Mucosa of rectum (tissue), 2 donors: Measurements from ENCODE around the gene COQ10B.
A peak's percentile ranks its signal among the peaks of the same experiment; 100 is the strongest.

Experiments used
- H3K27ac ChIP-seq, 2 donors: one replicate each; pipeline ENCODE4 v1.7.0; 2013; ENCODE audit warnings: inconsistent platforms in 2 of 2, low read depth in 2 of 2, low read length in 2 of 2
- H3K27me3 ChIP-seq, 2 donors: one replicate each; pipeline ENCODE4 v1.7.0; 2013; ENCODE audit warnings: low read length in 2 of 2; ENCODE audit not compliant: control insufficient read depth in 2 of 2, insufficient read depth in 2 of 2
- H3K36me3 ChIP-seq, 2 donors: one replicate each; pipeline ENCODE4 v1.7.0; 2013; ENCODE audit warnings: low read length in 2 of 2; ENCODE audit not compliant: control insufficient read depth in 2 of 2, insufficient read depth in 2 of 2
- H3K4me1 ChIP-seq, 2 donors: one replicate each; pipeline ENCODE4 v1.7.0; 2013; ENCODE audit warnings: low read length in 2 of 2, mild to moderate bottlenecking in 1 of 2; ENCODE audit not compliant: control insufficient read depth in 2 of 2, insufficient read depth in 2 of 2
- H3K4me3 ChIP-seq, 2 donors: one replicate each; pipeline ENCODE4 v1.7.0; 2013; ENCODE audit warnings: low read length in 2 of 2
- H3K9ac ChIP-seq, 2 donors: one replicate each; pipeline ENCODE4 v1.7.0; 2013; ENCODE audit warnings: low read length in 2 of 2, low read depth in 1 of 2, mild to moderate bottlenecking in 1 of 2
- H3K9me3 ChIP-seq, 2 donors: one replicate each; pipeline ENCODE4 v1.7.0; 2013; ENCODE audit warnings: low read length in 2 of 2; ENCODE audit not compliant: control insufficient read depth in 2 of 2
- donor health status: healthy.
- donor health status: Normal muscosa, but diverticular disease.

Gene COQ10B

DNA sequence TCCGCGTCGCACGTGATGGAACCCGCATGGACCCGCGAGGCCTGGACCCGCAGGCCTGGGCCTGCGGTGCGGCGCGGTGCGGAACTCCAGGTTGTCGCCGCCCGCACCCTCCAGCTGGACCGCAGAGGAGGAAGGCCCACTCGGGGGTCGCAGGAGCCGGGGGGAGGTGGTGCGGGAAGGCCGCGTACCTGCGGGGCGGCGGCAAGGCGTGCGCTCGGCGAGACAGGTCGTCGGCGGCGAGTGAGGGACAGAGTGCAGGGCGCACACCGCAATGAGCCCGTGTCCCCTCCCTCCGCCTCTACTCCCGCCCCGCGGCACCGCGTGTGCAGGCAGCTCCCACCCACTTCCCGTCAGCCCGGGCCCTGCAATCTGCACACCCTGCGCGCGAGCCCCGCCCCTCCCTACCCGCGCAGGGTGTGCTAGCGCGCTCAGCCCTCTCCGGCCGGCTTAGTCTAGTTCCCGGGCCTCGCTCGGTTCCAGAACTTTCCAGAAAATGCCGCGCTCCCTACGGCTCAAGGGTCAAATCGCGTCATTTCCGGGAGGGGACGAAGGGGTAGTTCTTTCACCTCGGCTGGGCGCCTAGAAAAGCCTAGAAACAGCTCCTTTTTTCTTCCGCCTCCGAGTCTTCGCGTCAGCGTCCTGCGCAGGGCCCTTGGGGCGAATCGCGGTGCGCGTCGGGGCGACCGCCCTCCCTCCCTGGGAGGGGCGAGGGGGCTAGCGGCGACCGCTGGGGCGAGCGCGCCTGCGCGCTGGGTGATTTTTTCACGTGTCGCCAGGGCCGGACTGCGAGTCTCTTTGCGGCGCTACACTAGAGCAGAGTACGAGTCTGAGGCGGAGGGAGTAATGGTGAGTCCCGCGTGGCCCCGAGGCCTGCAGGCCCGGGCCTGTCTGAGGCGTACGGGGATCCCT lies 46.5 kb downstream of the COQ10B start, which contains the start of the genes HSPD1 and HSPE1:
HSPD1 (minus strand) TSS at position 247 of the 909 bp plus-strand sequence. CDS start 992 bp downstream, outside the sequence.
HSPE1 (plus strand) TSS at position 786 of the 909 bp plus-strand sequence; CDS start at position 844, 58 bp downstream.
- Histone ChIP-seq H3K4me3 (peak within 1 kb of the TSS; percentile 82 to 96), H3K9ac (peak within 1 kb of the TSS; percentile 95 to 97), H3K36me3 (peaks cover 35 to 41% of the 10 kb centered on the region in 2 donors), H3K27ac (peak within 1 kb of the TSS; percentile 95 to 97), H3K9me3 (no peaks in the 10 kb centered on the region), H3K4me1 (peaks cover 17 to 20% of the 10 kb centered on the region in 2 donors), H3K27me3 (no peaks in the 10 kb centered on the region)

DNA sequence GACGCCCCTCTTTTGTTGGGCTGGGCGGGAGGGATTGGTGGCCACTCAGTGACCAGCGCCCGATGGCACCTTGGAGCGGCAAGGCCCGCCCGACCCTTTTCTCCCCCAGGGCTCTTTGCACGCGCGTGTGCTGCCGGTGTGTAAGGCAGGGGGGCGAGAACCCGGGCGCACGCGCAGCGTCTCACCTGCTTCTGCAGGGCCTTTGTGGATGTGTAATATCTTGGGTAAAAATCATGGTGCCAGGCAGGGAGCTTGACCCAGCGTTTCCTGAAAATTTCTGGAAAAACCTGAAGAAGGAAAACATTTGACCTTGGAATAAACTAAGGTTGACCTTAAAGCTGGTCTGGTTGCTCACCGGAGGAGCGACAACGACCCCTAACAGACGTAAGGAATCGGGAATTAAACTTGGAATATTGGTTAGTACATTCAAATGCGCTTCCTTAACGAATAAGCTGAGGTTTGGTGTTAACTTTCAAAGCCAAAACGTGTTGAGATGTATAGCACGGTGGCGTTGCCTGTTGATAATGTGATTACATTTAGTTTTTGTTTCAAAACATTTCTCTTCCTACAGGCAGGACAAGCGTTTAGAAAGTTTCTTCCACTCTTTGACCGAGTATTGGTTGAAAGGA lies 47.3 kb downstream of the COQ10B start:
- Histone ChIP-seq H3K9me3 (no peaks in the 10 kb centered on the region), H3K4me3 (peak overlapping the region; percentile 82 to 96), H3K4me1 (peaks cover 17 to 20% of the 10 kb centered on the region in 2 donors), H3K27me3 (no peaks in the 10 kb centered on the region), H3K9ac (peak overlapping the region; percentile 95 to 97), H3K36me3 (peaks cover 28 to 34% of the 10 kb centered on the region in 2 donors), H3K27ac (peak overlapping the region; percentile 95 to 97)

DNA sequence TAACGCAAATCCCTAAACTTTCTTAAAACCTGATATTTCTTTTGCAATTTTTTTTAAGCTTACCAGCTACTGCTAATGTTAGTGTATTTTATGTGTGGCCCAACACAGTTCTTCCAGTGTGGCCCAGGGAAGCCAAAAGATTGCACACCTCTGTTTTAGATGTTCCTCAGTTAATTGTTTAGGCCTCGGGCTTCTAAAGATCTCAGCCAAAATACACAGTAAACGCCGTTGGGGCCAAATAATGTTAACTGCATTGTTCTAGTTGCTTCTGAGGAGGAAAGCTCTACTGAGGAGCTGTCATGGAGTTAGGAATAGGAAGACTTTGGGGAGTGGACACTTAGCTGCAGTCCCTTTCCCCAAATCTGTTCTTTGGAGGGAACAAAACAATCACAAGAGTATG lies 48.8 kb downstream of the COQ10B start:
- Histone ChIP-seq H3K9ac (peak overlapping the region in 1 of 2 donors; percentile 95), H3K4me3 (peak overlapping the region; percentile 82 to 96), H3K27me3 (no peaks in the 10 kb centered on the region), H3K36me3 (peaks cover 14 to 19% of the 10 kb centered on the region in 2 donors), H3K27ac (peak overlapping the region in 1 of 2 donors; percentile 11), H3K4me1 (peaks cover 17 to 20% of the 10 kb centered on the region in 2 donors), H3K9me3 (no peaks in the 10 kb centered on the region)

GRCh38 chr2:197502685-197503084 lies 49.3 kb downstream of the COQ10B start:
- H3K27ac ChIP-seq = no peak overlapping the region
- peaks cover 15 to 17% of the 10 kb centered on the region in 2 donors for H3K4me1 ChIP-seq
- H3K9me3 ChIP-seq = no peaks in the 10 kb centered on the region
- peaks cover 12 to 17% of the 10 kb centered on the region in 2 donors for H3K36me3 ChIP-seq
- H3K4me3 ChIP-seq = no peak overlapping the region
- peak overlapping the region in 1 of 2 donors; percentile 95 for H3K9ac ChIP-seq
- H3K27me3 ChIP-seq = no peaks in the 10 kb centered on the region

DNA sequence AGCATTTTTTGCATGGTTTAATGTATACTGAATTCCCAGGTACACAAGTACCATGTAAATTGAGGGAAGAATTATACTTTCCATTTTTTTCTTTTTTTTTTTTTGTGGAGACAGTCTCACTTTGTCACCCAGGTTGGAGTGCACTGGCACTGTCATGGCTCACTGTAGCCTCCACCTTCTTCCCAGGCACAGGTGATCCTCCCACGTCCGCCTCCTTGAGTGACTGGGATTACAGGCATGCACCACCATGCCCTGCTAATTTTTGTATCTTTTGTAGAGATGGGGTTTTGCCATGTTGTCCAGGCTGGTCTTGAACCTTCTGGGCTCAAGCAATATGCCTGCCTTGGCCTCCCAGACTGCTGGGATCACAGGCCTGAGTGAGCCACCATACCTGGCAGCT lies 50.6 kb downstream of the COQ10B start:
- Histone ChIP-seq H3K36me3 (peaks cover 11 to 17% of the 10 kb centered on the region in 2 donors), H3K4me3 (no peak overlapping the region), H3K4me1 (peaks cover 6 to 8% of the 10 kb centered on the region in 2 donors), H3K9ac (no peak overlapping the region), H3K27ac (no peak overlapping the region), H3K9me3 (no peaks in the 10 kb centered on the region), H3K27me3 (no peaks in the 10 kb centered on the region)

- no peak overlapping the region for H3K9ac ChIP-seq
- no peak overlapping the region for H3K4me3 ChIP-seq
- peaks cover 6 to 8% of the 10 kb centered on the region in 2 donors for H3K4me1 ChIP-seq
- peaks cover 11 to 17% of the 10 kb centered on the region in 2 donors for H3K36me3 ChIP-seq
- no peaks in the 10 kb centered on the region for H3K9me3 ChIP-seq
- no peaks in the 10 kb centered on the region for H3K27me3 ChIP-seq
- no peak overlapping the region for H3K27ac ChIP-seq
These were observed 51.2 kb downstream of the COQ10B start for GRCh38 chr2:197504512-197504911.

- H3K9ac ChIP-seq = no peak overlapping the region
- peaks cover 11 to 17% of the 10 kb centered on the region in 2 donors for H3K36me3 ChIP-seq
- no peaks in the 10 kb centered on the region for H3K9me3 ChIP-seq
- no peak overlapping the region for H3K27ac ChIP-seq
- no peaks in the 10 kb centered on the region for H3K27me3 ChIP-seq
- no peak overlapping the region for H3K4me3 ChIP-seq
- peaks cover 6 to 7% of the 10 kb centered on the region in 2 donors for H3K4me1 ChIP-seq
These were observed 53.3 kb downstream of the COQ10B start for GRCh38 chr2:197506658-197507057.

GRCh38 chr2:197513915-197514314 lies 60.6 kb downstream of the COQ10B start:
- no peaks in the 10 kb centered on the region for H3K36me3 ChIP-seq
- H3K27ac ChIP-seq = no peak overlapping the region
- H3K27me3 ChIP-seq = no peaks in the 10 kb centered on the region
- H3K9me3 ChIP-seq = no peaks in the 10 kb centered on the region
- no peak overlapping the region for H3K9ac ChIP-seq
- peaks cover 9 to 11% of the 10 kb centered on the region in 2 donors for H3K4me1 ChIP-seq
- no peak overlapping the region for H3K4me3 ChIP-seq

DNA sequence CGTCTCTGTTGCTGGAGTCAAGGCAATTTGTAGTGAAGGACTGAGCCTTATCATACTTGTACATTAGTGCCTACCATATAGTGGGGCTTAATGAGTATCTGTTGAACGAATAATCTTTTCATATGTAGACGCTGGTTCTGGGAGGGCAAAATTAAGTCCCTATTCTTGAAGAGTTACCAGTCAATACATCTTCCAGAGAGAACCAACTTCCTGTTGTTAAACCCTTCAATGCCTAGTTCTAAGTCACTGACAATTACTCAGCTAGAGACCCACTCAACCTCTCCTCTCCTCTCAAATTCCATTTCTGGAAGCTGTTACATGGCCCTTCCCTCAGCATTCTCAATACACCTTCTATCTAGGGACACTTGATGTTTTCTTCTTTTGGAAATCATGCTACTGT lies 61.4 kb downstream of the COQ10B start:
- peaks cover 9 to 11% of the 10 kb centered on the region in 2 donors for H3K4me1 ChIP-seq
- H3K4me3 ChIP-seq = peak overlapping the region; percentile 87 to 88
- peaks cover 0 to 3% of the 10 kb centered on the region in 2 donors for H3K36me3 ChIP-seq
- H3K27ac ChIP-seq = peak overlapping the region; percentile 91 to 97
- H3K27me3 ChIP-seq = no peaks in the 10 kb centered on the region
- peak overlapping the region; percentile 80 to 97 for H3K9ac ChIP-seq
- H3K9me3 ChIP-seq = no peaks in the 10 kb centered on the region

GRCh38 chr2:197515315-197515738 lies 62.0 kb downstream of the COQ10B start:
- H3K9ac ChIP-seq = peak overlapping the region; percentile 80 to 97
- no peaks in the 10 kb centered on the region for H3K27me3 ChIP-seq
- H3K36me3 ChIP-seq = peaks cover 0 to 3% of the 10 kb centered on the region in 2 donors
- no peaks in the 10 kb centered on the region for H3K9me3 ChIP-seq
- H3K27ac ChIP-seq = peak overlapping the region; percentile 91 to 97
- H3K4me1 ChIP-seq = peaks cover 9 to 11% of the 10 kb centered on the region in 2 donors
- peak overlapping the region; percentile 87 to 88 for H3K4me3 ChIP-seq
